Activated CD8-positive, alpha-beta memory T cell treated with anti-CD3 and anti-CD28 coated beads for 36 hours (primary cell): ENCODE data around the gene LRRC36. TPM values are rescaled to one million over a fixed set of nuclear protein-coding genes. Genes with fewer than 3 reads are reported as not detected.

Experiments used
- CTCF ChIA-PET: fragments of 350-600 bp; sonication (Branson Sonifier 250); formaldehyde crosslinking; loops from one replicate; lab custom pipeline; 2021; ENCODE audit warnings: antibody characterized with exemption; lab: Charles Lee
- POLR2A ChIA-PET: fragments of 350-600 bp; sonication (Branson Sonifier 250); formaldehyde crosslinking; loops from one replicate; lab custom pipeline; 2021; ENCODE audit warnings: antibody characterized with exemption; lab: Charles Lee
- total RNA-seq, 2 experiments: library from RNA; stranded (reverse); gene quantifications; one replicate each; pipeline ENCODE4 v1.2.3, GENCODE V29; 2021

Gene LRRC36, protein sequence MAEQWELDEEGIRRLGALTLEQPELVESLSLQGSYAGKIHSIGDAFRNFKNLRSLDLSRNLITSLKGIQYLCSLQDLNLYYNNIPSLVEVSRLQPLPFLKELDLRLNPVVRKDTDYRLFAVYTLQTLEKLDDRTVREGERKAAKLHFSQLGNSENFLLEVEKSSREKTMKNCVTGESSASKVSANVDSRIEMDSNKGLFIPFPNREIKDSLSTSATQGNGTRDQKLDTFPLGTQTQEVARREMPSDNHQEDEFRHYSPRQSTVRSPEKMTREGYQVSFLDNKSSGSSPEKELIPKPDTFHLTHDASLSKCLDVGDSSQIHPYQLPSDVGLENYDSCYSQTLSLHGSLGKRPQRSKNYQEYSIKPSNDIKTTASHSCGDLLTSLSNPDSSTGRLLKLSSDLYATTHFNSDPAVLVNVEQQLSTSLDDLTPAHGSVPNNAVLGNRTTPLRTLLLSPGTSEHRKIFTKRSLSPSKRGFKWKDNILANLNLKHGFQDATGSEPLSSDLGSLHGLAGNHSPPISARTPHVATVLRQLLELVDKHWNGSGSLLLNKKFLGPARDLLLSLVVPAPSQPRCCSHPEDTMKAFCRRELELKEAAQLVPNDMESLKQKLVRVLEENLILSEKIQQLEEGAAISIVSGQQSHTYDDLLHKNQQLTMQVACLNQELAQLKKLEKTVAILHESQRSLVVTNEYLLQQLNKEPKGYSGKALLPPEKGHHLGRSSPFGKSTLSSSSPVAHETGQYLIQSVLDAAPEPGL
- total RNA-seq, result 1 to 10 TPM in 1 of 2 experiments, under 1 TPM in 1; 0.55 to 1.1 TPM

DNA sequence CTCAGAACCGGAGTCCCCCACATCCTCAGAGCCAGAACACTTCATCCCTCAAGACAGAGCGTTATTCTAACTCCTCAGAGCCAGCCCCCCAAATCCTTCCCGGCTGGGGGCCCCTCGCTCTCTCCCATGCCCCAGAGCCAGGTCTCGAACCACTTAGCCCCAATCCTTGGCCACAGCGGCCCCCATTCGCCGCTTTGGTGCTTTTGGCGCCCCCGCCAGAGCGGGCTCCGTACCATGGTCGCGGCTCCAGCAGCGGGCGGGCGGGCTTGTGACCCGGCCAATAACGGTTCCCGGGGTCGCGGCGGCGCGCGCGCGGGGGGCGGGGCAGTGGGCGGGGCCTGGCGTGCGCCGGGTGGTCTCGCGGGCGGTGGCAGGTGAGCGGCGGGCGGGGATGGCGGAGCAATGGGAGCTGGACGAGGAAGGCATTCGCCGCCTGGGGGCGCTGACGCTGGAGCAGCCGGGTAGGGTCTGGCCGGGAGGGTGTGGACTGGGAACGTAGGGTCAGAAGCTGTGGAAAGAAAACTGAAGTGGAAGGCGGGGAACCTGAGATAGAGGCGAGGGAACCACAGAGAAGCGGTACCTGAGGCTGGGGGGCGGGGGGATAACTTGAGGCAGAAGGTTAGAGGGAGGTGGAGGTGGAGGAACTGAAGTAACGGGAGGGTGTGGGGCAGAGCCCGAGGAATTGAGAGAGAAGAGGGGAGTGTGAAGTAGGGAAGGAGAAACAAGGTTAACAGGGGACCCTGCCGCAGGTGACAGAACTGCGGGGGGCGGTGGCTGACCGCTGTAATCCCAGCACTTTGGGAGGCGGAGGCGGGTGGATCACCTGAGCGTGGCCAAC lies at the start of gene LRRC36, which contains the start of gene KCTD19:
TSS of gene LRRC36 (plus strand) at position 344 of the 838 bp plus-strand sequence. CDS start at position 392, 48 bp downstream.
TSS of gene KCTD19 (minus strand) at position 270 of the 838 bp plus-strand sequence. CDS start at position 236, 34 bp downstream.
- POLR2A ChIA-PET, result no interaction called here
- CTCF ChIA-PET, result interaction anchor here (0.6 to 2.0 kb wide), 14 partner anchors 11 to 706 kb away, joined by 3 to 7 read pairs (median 4); no protein-coding TSS in a partner anchor

DNA sequence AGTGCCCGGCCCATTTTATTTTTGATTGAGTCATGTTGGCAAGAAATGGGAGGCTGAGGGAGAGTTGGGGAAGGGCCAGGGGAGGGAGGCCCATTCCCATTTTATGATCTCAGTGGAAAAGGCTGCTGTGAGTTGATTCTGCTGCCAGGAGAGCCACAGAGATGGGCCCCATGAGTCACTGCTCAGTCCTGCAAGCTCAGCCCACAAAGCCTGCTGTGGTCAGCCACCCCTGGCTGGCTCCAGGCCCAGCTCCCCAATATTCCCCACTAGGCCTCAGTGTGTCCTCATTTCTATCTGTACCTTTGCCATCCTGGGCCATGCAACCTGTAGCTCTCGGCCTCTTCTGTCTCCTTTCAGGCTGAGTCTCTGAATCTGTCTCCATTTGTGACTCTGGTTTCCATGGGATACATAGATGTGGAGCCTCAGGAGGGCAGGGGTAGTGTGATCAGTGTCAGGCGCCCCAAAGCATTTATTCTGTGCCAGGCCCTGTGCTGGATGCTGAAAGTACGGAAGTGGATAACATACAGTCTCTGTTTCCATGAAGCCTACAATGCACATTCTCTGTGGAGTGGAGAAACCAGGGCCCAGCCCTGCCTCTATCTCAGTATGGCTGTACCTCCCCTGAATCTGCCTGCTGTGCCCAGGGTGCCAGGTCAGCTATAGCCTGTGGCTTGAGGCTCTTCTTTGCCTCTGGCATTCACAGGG lies 49.2 kb upstream of the LRRC36 start:
- POLR2A ChIA-PET, result interaction anchor here (1.0 to 1.2 kb wide), 2 partner anchors 14 to 50 kb away, joined by 3 to 4 read pairs; no protein-coding TSS in a partner anchor
- CTCF ChIA-PET, result interaction anchor here (0.8 to 1.4 kb wide), 3 partner anchors 16 to 122 kb away, joined by 3 to 4 read pairs (median 3); no protein-coding TSS in a partner anchor

DNA sequence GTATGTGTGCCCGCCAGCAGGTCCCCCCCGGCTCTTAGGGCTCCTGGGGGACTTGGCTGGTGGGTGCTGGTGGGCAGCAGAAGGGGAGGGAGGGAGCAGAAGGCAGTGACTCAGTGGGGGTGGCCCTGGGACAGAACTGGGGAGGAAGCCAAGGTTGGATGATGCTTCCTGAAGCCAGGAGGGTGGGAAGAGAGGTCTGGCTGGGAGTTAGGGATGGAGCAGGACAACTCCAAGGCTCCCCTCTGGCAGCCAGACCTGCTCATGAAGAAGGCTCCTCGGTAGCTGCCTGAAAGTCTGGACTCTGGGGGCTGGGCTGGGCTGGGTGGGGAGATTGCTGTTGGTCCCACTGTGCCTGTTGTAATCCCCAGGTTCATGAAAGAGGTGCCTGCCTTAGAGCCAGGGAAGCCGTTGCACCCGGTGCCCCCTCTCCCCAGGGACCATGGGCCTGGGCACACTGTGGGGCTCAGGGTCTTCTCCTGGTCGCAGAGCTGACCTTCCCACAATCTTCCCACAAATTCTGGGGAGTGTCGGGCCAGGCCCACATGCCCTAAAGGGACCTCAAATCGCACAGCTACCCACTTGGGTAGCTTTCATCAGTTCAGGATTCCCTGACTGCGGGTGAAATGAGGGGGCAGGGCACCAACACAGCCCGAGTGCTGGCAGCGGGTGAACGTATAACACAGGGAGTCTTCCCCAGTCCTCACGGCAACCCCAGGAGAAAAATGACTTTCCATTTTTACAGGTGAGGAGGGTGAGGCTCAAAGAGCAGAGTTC lies 48.4 kb upstream of the LRRC36 start:
- ChIA-PET CTCF (interaction anchor here (0.5 to 1.4 kb wide), 15 partner anchors 8 to 150 kb away, joined by 3 to 7 read pairs (median 3); partner anchors contain the start of genes FHOD1 and TMEM208), POLR2A (interaction anchor here (1.0 to 1.2 kb wide), 3 partner anchors 14 to 51 kb away, joined by 3 to 4 read pairs (median 4); no protein-coding TSS in a partner anchor)

DNA sequence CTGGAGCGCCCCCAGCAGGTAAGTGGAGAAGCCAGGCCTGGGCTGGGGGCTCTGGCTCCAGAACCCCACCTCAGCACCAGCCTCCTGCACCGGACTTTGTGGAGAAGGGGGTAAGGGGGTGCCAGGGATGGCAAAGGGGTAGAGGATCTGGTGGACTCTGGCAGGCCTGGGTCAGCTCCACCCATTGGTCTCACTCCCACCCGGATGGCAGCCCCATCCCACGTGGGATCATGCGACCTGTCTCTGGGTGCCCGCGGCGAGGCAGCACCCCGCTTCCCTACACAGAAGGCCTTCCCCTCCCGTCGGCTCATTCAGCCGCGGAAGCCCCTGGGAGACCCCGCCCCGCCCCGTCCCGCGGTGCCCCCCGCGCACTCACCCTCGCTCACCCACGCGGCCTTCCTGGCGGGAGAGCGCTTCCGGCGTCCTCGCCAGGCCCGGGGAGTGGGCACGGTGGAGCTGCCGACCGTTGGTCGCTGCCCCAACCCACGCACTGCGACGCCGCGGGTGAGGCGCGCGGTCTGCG lies 47.8 kb upstream of the LRRC36 start:
- ChIA-PET CTCF (interaction anchor here (0.5 to 1.4 kb wide), 13 partner anchors 8 to 149 kb away, joined by 3 to 7 read pairs (median 3); partner anchors contain the start of genes FHOD1 and TMEM208), POLR2A (interaction anchor here (1.2 kb wide), 2 partner anchors 18 to 51 kb away, joined by 3 to 4 read pairs; no protein-coding TSS in a partner anchor)

DNA sequence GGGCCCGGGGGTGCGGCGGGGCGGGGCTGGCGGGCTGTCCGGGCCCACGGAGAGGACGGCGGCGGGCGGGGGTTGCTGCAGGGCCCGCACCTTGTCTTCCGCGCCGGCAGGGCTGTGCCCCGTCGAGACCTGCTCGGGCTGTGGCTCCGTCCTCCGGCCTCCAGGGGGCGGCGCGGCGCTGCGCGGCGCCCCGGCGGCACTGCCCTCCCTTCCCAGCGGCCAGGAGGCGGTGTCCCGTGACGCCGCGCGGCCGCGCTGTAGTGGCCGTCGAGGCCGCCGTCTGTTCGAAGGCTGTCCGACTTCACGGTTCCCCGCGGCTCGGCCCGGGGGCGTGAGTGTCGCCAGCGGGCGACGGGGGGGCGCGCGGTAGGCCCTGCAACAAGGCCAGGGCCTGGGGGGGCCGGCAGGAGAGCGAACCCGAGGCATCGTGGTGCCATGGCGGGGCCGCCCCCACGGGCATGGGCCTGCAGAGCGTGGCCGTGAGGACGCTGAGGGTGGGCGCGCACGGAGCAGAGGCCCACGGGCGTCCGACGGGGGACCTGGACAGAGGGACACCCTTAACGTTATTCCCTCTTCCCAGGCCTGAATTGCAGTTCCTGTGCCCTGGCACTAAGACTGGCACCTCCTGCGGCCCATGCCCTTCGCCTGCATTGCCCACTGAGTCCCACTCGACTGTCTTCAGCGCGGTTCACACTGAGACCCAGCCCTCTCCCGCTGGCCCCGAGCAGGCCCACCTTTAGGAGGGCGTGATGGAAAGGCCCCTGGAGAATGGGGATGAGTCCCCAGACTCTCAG lies 47.1 kb upstream of the LRRC36 start, which contains the start of gene PLEKHG4:
TSS of gene PLEKHG4 (plus strand) at position 237 of the 794 bp plus-strand sequence. CDS start at position 750, 513 bp downstream.
- ChIA-PET POLR2A (no interaction called here), CTCF (interaction anchor here (0.9 to 1.4 kb wide), 11 partner anchors 9 to 203 kb away, joined by 3 to 7 read pairs (median 3); partner anchors contain the start of genes FHOD1, KCTD19 and LRRC36)

DNA sequence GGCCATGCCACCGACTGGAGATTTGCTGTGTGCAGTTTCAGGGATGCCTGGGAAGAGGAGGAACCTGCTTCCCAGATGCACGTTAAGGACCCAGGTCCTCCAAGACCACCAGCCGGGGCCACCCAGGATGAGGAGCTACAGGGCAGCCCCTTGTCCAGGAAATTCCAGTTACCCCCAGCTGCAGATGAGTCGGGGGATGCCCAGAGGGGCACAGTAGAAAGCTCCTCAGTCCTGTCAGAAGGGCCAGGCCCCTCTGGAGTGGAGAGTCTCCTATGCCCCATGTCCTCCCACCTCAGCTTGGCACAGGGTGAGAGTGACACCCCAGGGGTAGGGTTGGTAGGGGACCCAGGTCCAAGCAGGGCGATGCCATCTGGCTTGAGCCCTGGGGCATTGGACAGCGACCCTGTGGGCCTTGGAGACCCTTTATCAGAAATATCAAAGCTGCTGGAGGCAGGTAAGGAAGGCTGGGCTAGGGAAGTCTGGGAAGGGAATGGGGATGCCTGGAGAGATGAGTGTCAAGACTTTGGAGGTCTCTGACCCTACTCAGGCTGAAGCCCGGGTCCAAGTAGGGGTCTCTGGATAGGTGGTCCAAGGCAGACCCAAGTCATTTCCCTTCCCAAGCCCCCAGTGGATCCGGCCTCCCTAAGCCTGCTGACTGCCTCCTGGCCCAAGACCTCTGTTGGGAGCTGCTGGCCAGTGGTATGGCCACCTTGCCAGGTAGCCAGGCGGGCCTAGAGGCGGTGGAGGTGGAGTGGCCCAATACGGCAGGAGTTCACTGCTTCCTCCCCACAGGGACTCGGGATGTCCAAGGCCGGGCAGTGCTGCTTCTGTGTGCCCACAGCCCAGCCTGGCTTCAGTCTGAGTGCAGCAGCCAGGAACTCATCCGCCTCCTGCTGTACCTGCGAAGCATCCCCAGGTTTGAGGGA lies 46.3 kb upstream of the LRRC36 start:
- ChIA-PET CTCF (interaction anchor here (0.9 to 1.7 kb wide), 7 partner anchors 9 to 202 kb away, joined by 3 to 5 read pairs (median 3); partner anchors contain the start of genes KCTD19 and LRRC36), POLR2A (no interaction called here)

DNA sequence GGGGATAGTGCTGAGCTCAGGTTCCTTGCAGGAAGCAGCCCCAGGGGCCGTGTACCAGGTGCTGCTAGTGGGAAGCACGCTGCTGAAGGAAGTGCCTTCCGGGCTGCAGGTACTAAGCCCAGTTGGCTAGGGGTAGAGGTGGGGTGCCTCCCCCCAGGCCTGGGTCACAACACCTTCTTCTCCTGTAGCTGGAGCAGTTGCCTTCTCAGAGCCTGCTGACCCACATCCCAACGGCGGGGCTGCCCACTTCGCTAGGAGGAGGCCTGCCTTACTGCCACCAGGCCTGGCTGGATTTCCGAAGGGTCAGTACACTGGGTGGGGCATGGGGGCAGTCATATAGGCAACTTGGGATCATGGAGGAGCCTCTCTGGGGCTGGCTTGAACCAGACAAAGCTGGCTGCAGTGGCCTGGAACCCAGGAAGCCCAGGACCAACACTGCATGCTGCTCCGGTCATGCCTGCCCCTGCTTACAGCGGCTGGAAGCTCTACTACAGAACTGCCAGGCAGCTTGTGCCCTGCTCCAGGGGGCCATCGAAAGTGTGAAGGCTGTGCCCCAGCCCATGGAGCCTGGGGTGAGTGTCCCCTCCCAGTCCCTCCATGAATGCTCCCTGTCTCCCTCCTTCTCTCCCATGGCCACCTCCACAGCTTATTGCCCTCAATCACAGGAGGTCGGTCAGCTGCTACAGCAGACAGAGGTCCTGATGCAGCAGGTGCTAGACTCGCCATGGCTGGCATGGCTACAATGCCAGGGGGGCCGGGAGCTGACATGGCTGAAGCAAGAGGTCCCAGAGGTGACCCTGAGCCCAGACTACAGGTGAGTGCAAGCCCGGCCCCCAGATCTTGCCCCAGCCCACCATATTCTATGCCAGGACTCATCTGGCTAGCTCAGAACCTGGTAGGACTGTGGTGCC lies 44.8 kb upstream of the LRRC36 start:
- POLR2A ChIA-PET, result no interaction called here

DNA sequence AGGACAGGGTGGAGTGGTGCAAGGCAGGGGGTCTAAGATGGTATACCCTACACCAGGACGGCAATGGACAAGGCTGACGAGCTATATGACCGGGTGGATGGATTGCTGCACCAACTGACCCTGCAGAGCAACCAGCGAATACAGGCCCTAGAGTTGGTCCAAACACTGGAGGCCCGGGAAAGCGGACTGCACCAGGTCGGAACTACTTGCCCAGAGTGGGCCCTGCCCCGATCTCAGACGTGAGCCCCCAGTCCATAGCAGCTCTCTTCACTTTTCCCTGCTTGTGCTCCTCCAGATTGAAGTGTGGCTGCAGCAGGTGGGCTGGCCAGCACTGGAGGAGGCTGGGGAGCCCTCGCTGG lies 44.2 kb upstream of the LRRC36 start:
- POLR2A ChIA-PET, result no interaction called here

More for the DNA sequence above, 44.8 kb upstream of the LRRC36 start:
- CTCF ChIA-PET, result interaction anchor here (0.5 to 1.7 kb wide), 6 partner anchors 9 to 760 kb away, joined by 3 to 5 read pairs (median 4); no protein-coding TSS in a partner anchor

DNA sequence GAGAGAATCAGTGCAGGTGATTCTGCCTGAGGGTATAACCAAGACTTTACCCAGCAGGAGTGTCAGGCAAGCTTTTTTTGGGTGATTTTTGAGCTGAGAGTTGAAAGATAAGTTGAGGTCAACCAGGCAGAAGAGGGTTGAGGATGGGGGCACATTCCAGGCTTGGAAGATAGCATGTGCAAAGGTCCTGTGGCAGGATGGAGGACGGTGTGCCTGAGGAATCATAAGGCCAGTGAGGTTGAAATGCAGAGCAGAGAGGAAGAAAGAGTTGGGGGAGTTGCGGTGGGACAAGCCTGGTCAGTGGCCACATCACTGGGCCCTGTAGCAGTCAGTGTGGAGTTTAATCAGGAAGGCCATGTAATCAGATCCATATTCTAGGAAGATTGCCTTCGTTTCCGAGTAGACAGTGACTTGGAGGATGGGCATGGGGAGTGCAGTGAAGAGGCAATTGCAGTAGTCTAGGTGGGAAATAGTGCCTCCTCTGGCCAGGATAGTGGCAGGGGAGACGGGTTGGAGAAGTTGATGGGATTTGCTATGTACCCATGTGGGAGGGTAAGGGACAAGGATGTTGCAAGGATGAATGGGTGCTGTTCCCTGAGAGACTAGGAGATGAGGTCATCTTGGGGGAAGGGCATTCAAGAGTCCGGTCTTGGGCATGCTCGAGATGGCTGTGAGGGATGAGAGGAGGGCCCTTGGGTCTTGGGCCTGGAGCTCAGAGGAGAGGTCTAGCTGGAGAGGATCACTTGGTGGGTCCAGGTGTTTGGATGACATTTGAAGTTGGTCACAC lies 43.4 kb upstream of the LRRC36 start:
- ChIA-PET POLR2A (no interaction called here), CTCF (interaction anchor here (0.6 kb wide), 1 partner anchor 64 kb away, joined by 3 read pairs; no protein-coding TSS in a partner anchor)

More for the DNA sequence above, 44.2 kb upstream of the LRRC36 start:
- CTCF ChIA-PET, result interaction anchor here (0.5 to 1.1 kb wide), 3 partner anchors 22 to 759 kb away, joined by 3 to 5 read pairs (median 3); no protein-coding TSS in a partner anchor

DNA sequence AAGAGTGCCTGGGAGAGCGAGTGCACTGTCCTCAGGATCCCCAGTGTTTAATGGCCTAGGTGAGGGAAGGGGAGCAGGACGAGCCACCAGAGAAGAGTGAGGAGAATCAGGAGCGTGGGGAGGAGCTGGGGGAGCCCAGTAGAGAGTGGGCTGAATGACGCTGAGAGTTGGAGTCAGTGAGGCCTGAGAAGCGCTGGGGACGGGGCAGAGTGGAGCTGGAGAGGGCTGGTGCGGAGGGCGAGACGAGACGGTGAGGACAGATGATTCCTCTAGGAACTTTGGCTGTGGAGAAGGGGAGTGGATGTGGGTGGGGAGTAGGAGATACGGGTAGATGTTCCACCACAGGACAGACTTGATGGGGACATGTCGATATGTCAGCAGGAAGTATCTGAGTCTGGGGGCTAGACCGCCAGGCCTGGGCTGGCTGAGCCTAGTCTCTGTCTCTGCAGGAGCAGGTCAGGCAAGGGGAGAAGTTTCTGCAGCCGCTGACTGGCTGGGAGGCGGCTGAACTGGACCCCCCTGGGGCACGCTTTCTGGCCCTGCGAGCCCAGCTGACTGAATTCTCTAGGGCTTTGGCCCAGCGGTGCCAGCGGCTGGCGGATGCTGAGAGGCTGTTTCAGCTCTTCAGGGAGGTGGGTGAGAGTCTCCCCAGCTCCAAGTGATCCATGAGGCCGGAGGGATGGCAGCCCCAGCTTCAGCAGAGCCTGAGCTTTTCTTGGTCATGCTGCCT lies 42.6 kb upstream of the LRRC36 start:
- ChIA-PET CTCF (interaction anchor here (0.7 kb wide), 1 partner anchor 55 kb away, joined by 5 read pairs; no protein-coding TSS in a partner anchor), POLR2A (no interaction called here)

DNA sequence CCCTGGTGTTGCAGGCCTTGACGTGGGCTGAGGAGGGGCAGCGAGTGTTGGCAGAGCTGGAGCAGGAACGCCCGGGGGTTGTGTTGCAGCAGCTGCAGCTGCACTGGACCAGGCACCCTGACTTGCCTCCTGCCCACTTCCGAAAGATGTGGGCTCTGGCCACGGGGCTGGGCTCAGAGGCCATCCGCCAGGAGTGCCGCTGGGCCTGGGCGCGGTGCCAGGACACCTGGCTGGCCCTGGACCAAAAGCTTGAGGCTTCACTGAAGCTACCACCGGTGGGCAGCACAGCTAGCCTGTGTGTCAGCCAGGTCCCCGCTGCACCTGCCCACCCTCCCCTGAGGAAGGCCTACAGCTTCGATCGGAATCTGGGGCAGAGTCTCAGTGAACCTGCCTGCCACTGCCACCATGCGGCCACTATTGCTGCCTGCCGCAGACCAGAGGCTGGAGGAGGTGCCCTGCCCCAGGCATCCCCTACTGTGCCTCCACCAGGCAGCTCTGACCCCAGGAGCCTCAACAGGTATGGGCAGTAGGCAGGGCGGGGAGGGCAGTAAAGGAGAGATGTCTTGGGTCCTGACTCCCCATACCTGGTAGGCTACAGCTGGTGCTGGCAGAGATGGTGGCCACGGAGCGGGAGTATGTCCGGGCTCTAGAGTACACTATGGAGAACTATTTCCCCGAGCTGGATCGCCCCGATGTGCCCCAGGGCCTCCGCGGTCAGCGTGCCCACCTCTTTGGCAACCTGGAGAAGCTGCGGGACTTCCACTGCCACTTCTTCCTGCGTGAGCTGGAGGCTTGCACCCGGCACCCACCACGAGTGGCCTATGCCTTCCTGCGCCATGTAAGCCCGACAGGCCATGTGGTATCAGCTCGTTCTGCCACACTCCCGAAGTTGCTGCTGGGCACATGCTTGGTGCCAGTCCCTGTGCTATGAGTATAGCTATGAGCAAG lies 41.6 kb upstream of the LRRC36 start:
- CTCF ChIA-PET, result interaction anchor here (0.7 kb wide), 1 partner anchor 54 kb away, joined by 5 read pairs; no protein-coding TSS in a partner anchor
- POLR2A ChIA-PET, result no interaction called here
